Gastroesophageal sphincter (tissue), 4 donors: Measurements from ENCODE around the gene FYCO1. TPM values are rescaled to one million over a fixed set of nuclear protein-coding genes. Genes with fewer than 3 reads are reported as not detected.

Source experiments
- ATAC-seq: fragments of 150-250 bp; one replicate; pipeline ENCODE4 v1.9.1; 2016; ENCODE audit warnings: mild to moderate bottlenecking, moderate library complexity
- H3K27ac ChIP-seq, 4 donors: fragments of 200-600 bp; sonication (generic) in 3 of 4; 1 replicate in 3 of 4; 2 replicates in 1 of 4; pipeline ENCODE4 v1.5.1; 2016 to 2019
- H3K27me3 ChIP-seq: fragments of 200-600 bp; sonication (generic); one replicate; pipeline ENCODE4 v1.5.1; 2019
- H3K36me3 ChIP-seq, 2 donors: fragments of 200-600 bp; sonication (generic); one replicate each; pipeline ENCODE4 v1.5.1; 2019; ENCODE audit warnings: control low read depth in 1 of 2
- H3K4me1 ChIP-seq, 3 donors: fragments of 200-600 bp; sonication (generic); 1 replicate in 2 of 3; 2 replicates in 1 of 3; pipeline ENCODE4 v1.5.1; 2016 to 2019; ENCODE audit warnings: control low read depth in 2 of 3
- H3K4me3 ChIP-seq, 2 donors: fragments of 200-600 bp; sonication (generic); one replicate each; pipeline ENCODE4 v1.5.1; 2019; ENCODE audit warnings: mild to moderate bottlenecking in 1 of 2, moderate library complexity in 1 of 2
- H3K9me3 ChIP-seq, 3 donors: fragments of 200-600 bp; sonication (generic); one replicate each; pipeline ENCODE4 v1.5.1; 2017 to 2019; ENCODE audit warnings: control low read depth in 2 of 3
- EP300 ChIP-seq: sonication (generic); formaldehyde crosslinking; IDR thresholded peaks from one replicate; pipeline ENCODE4 v1.6.1; 2017; ENCODE audit warnings: antibody characterized with exemption, mild to moderate bottlenecking
- POLR2A ChIP-seq, 2 donors: fragments of 450-650 bp; IDR thresholded peaks; one replicate each; pipeline ENCODE4 v1.6.1; 2017; ENCODE audit warnings: antibody characterized with exemption in 2 of 2, mild to moderate bottlenecking in 2 of 2, moderate library complexity in 1 of 2
- POLR2AphosphoS5 ChIP-seq: sonication (generic); formaldehyde crosslinking; IDR thresholded peaks from one replicate; pipeline ENCODE4 v1.6.1; 2017; ENCODE audit warnings: antibody characterized with exemption
- WGBS, 2 donors: methylation state at CpG; one replicate each; pipeline ENCODE4 v1.1.5; 2018; ENCODE audit warnings: low coverage in 1 of 2; 5-methylcytosine and 5-hydroxymethylcytosine counted together
- total RNA-seq, 4 donors: library from RNA; depleted of rRNA; stranded (reverse); fragments of >200 nt; gene quantifications; one replicate each; pipeline ENCODE4 v1.1.0, GENCODE V29; 2016
- TF ChIP-seq, protein P1 (sequence below), 4 experiments: fragments of 200-600 bp in 2 of 4; fragments of 450-650 bp in 2 of 4; sonication (generic) in 1 of 4; IDR thresholded peaks; one replicate each; pipeline ENCODE4 v1.5.1; 2017 to 2019; ENCODE audit warnings: antibody characterized with exemption in 4 of 4, mild to moderate bottlenecking in 2 of 4, moderate library complexity in 2 of 4

The FYCO1 gene
- total RNA-seq, 4 donors from 2014 or later, result 66.8 to 144 (median 97.3) TPM

DNA sequence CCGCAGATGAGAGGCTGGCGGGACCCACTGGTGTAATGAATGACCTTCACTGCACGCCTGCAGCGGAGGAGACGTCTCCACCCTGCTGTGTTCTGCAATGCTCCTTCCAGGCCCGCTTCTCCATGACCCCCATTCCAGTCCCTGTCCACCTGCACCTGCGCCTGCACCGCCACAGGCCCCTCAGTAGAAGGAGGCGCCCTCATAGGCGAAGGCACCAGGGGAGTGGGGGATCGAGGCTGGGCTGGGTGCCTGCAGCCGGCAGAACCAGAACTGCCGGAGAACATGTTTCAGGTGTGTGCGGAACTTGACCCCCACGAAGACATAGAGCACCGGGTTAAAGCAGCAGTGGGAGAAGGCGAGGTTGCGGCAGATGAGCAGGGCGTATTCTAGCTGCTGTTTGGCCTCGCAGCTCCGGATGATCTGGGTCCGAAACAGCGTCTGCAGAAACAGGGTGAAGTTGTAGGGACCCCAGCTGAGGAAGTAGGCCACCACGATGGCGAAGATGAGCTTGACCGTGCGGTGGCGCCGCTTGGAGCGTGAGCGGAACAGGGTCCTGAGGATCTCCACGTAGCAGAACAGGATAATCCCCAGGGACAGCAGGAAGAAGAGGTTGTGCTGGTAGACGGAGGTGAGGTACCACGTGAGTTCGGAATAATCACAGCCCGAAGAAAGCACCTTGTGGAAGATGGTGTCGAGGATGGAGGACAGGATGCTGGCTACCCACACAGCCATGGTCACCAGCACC lies 25.3 kb upstream of the FYCO1 start:
- Histone ChIP-seq H3K36me3 (no peaks in the 10 kb centered on the region), H3K9me3 (no peaks in the 10 kb centered on the region), H3K4me3 (no peak overlapping the region), H3K27ac (no peak overlapping the region), H3K4me1 (no peaks in the 10 kb centered on the region), H3K27me3 (no peaks in the 10 kb centered on the region)
- no peak for TF ChIP-seq POLR2A (IDR thresholded peaks at IDR 0.05)
- TF ChIP-seq EP300, result no peak
- no peak for TF ChIP-seq POLR2AphosphoS5
- TF ChIP-seq, protein P1, sequence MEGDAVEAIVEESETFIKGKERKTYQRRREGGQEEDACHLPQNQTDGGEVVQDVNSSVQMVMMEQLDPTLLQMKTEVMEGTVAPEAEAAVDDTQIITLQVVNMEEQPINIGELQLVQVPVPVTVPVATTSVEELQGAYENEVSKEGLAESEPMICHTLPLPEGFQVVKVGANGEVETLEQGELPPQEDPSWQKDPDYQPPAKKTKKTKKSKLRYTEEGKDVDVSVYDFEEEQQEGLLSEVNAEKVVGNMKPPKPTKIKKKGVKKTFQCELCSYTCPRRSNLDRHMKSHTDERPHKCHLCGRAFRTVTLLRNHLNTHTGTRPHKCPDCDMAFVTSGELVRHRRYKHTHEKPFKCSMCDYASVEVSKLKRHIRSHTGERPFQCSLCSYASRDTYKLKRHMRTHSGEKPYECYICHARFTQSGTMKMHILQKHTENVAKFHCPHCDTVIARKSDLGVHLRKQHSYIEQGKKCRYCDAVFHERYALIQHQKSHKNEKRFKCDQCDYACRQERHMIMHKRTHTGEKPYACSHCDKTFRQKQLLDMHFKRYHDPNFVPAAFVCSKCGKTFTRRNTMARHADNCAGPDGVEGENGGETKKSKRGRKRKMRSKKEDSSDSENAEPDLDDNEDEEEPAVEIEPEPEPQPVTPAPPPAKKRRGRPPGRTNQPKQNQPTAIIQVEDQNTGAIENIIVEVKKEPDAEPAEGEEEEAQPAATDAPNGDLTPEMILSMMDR (IDR thresholded peaks at IDR 0.05), result no peak
- WGBS, 2 donors, result 96% methylated on average over 16 of the region's 37 CpGs; no CpG with 5 or more reads in 1 of the 2 donors
- ATAC-seq, result no peak

DNA sequence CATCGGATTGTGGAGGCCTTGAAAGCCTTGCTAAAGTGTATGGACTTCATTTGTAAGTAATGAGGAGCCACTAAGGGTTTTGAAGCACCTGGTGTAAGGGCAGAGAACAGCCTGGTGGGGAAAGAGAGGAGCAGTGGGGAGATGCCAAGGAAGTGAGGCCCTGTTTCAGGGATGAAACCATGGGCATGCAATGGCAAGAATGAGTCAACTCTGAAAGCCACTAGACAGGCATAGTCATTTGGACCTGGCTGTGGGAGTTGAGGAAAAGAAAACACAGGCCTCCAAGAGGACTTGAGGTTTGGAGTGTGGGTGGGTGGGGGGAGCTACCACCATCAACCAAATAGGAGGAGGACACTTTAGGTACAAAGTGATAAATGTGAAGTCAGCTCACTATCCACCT lies 24.1 kb upstream of the FYCO1 start:
- no peak for ATAC-seq
- H3K27ac ChIP-seq, result no peak overlapping the region
- H3K9me3 ChIP-seq, result no peaks in the 10 kb centered on the region
- no peak overlapping the region for H3K4me3 ChIP-seq
- no peak for TF ChIP-seq POLR2A (IDR thresholded peaks at IDR 0.05)
- TF ChIP-seq, protein P1 (IDR thresholded peaks at IDR 0.05), result no peak
- TF ChIP-seq EP300, result no peak
- no peak for TF ChIP-seq POLR2AphosphoS5
- no peaks in the 10 kb centered on the region for H3K36me3 ChIP-seq
- H3K27me3 ChIP-seq, result no peaks in the 10 kb centered on the region
- no peaks in the 10 kb centered on the region for H3K4me1 ChIP-seq
- 86 to 100% methylated on average over 1 of the region's 1 CpG for WGBS, 2 donors

DNA sequence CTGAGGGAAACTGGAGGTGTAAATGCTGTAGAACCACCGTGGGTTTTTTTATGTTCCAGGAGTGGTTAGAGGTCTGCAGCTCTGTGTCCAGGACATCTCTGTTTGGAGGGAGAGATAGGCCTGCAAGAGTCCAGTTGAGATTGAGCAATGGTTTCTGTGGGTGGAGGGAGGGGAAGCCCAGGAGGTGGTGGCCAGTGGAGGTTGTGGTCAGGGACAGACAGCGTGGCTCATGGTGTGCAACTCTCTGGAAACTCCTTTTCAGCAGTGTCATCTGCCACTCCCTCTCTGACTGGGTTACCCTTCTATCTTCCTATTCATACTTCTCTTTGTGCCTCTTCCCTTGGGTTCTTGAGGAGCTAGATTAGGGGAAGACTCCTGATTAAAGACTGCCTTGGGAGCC lies 22.1 kb upstream of the FYCO1 start:
- no peak for TF ChIP-seq POLR2A (IDR thresholded peaks at IDR 0.05)
- TF ChIP-seq, protein P1 (IDR thresholded peaks at IDR 0.05), result no peak
- no peak for TF ChIP-seq EP300
- TF ChIP-seq POLR2AphosphoS5, result no peak
- no peak overlapping the region for H3K4me3 ChIP-seq
- no peaks in the 10 kb centered on the region for H3K9me3 ChIP-seq
- ATAC-seq, result no peak
- no peaks in the 10 kb centered on the region for H3K36me3 ChIP-seq
- no peaks in the 10 kb centered on the region for H3K4me1 ChIP-seq
- no peak overlapping the region for H3K27ac ChIP-seq
- WGBS, 2 donors, result 65 to 89% methylated on average over 1 to 2 of the region's 2 CpGs
- H3K27me3 ChIP-seq, result no peaks in the 10 kb centered on the region

DNA sequence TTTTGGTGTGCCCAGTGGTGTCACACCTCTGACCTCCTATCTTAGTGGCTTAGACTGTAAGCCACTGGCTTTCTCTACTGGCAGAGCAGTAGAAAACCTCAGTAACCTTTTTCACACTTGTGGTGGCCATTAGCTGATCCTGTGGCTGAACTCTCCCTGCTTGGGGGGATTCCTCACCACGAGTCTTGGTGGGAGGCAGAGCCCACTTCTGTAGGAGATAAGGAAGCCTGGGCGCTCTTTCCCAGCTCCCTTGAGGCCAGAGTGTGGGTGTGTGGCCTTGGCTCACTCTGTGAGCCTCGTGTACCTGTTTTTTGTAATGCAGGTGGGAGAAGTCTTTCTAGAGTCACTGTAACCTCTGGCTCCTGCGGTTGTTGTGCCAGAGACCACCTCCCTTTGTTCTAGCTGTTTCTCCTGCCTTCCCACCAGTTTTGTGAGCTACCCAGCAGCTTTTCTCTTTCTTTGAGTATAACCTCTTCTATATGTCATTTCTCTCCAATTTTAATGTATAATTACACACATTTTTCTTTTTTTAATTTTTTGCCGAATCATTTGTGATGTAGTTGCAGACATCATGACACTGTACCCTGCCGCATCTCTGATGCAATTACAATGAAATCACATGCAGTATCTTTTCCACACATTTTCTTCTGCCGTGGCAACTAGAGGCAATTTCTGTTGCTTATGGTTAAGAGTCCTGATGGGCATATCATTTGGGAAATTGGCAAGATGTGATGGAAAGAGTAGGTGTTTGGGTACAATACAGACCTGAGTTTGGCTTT lies 17.9 kb upstream of the FYCO1 start:
- 68 to 86% methylated on average over 5 to 6 of the region's 7 CpGs for WGBS, 2 donors

More for the DNA sequence above, 17.9 kb upstream of the FYCO1 start:
- no peak overlapping the region for H3K4me3 ChIP-seq
- H3K9me3 ChIP-seq, result no peaks in the 10 kb centered on the region
- no peak overlapping the region for H3K27ac ChIP-seq
- no peaks in the 10 kb centered on the region for H3K4me1 ChIP-seq
- no peak for ATAC-seq
- TF ChIP-seq EP300 (no peak), POLR2A (IDR thresholded peaks at IDR 0.05) (no peak), POLR2AphosphoS5 (no peak)
- TF ChIP-seq, protein P1 (IDR thresholded peaks at IDR 0.05), result no peak
- no peaks in the 10 kb centered on the region for H3K36me3 ChIP-seq
- H3K27me3 ChIP-seq, result no peaks in the 10 kb centered on the region
